SK-N-SH treated with all-trans-retinoic acid at 6 μM for 48 hours (cell line): ENCODE data around the gene LYST.

ENCODE experiments used
- ATAC-seq: fragments of 200-7000 bp; cut with Tn5 transposase; 3 replicates; pipeline ENCODE4 v1.9.1; 2020; ENCODE audit warnings: mild to moderate bottlenecking, moderate library complexity
- ARNTL ChIP-seq: fragments of 450-650 bp; formaldehyde crosslinking; IDR thresholded peaks from 2 replicates; pipeline ENCODE4 v1.5.0; 2020; ENCODE audit warnings: low read depth, mild to moderate bottlenecking, moderate library complexity, borderline replicate concordance
- ESRRG ChIP-seq: fragments of 250-450 bp; sonication (Bioruptor Pico); IDR thresholded peaks from 2 replicates; pipeline ENCODE4 v1.6.1; 2021; ENCODE audit warnings: mild to moderate bottlenecking
- GLIS3 ChIP-seq: fragments of 250-450 bp; sonication (Bioruptor Pico); IDR thresholded peaks from 2 replicates; pipeline ENCODE4 v1.5.0; 2020; ENCODE audit warnings: mild to moderate bottlenecking, moderate library complexity
- OSR1 ChIP-seq: fragments of 250-450 bp; sonication (Bioruptor Pico); IDR thresholded peaks from 2 replicates; pipeline ENCODE4 v1.8.0; 2022; ENCODE audit warnings: moderate library complexity, mild to moderate bottlenecking, inconsistent platforms
- PPARA ChIP-seq: fragments of 250-450 bp; sonication (Bioruptor Pico); IDR thresholded peaks from 2 replicates; pipeline ENCODE4 v1.5.0; 2020; ENCODE audit warnings: mild to moderate bottlenecking, borderline replicate concordance
- SNAI2 ChIP-seq: fragments of 250-450 bp; sonication (Bioruptor Pico); IDR thresholded peaks from 2 replicates; pipeline ENCODE4 v1.5.0; 2020; ENCODE audit warnings: mild to moderate bottlenecking, moderate library complexity
- TCF4 ChIP-seq: fragments of 250-450 bp; sonication (Bioruptor Pico); IDR thresholded peaks from 2 replicates; pipeline ENCODE4 v1.8.0; 2021; ENCODE audit warnings: mild to moderate bottlenecking, moderate library complexity, borderline replicate concordance
- TOX ChIP-seq: fragments of 250-450 bp; sonication (Bioruptor Pico); IDR thresholded peaks from 2 replicates; pipeline ENCODE4 v1.8.0; 2021; ENCODE audit warnings: mild to moderate bottlenecking, moderate library complexity, borderline replicate concordance
- ZC3H10 ChIP-seq: fragments of 250-450 bp; sonication (Bioruptor Pico); IDR thresholded peaks from 2 replicates; pipeline ENCODE4 v1.5.1; 2021; ENCODE audit warnings: mild to moderate bottlenecking, moderate library complexity
- ZFP3 ChIP-seq: fragments of 250-450 bp; sonication (Bioruptor Pico); IDR thresholded peaks from 2 replicates; pipeline ENCODE4 v1.5.0; 2020; ENCODE audit warnings: mild to moderate bottlenecking, moderate library complexity
- ZFP30 ChIP-seq: fragments of 450-650 bp; formaldehyde crosslinking; IDR thresholded peaks from 2 replicates; pipeline ENCODE4 v1.5.0; 2022; ENCODE audit warnings: mild to moderate bottlenecking, moderate library complexity
- ZNF565 ChIP-seq: fragments of 450-650 bp; formaldehyde crosslinking; conservative IDR thresholded peaks from 2 replicates; pipeline ENCODE4 v1.5.0; 2020; ENCODE audit warnings: low read depth, mild to moderate bottlenecking, moderate library complexity
- ZNF70 ChIP-seq: fragments of 450-650 bp; formaldehyde crosslinking; IDR thresholded peaks from 2 replicates; pipeline ENCODE4 v1.5.0; 2020; ENCODE audit warnings: mild to moderate bottlenecking, moderate library complexity
- ZNF8 ChIP-seq: fragments of 450-650 bp; formaldehyde crosslinking; IDR thresholded peaks from 2 replicates; pipeline ENCODE4 v1.5.0; 2020; ENCODE audit warnings: mild to moderate bottlenecking, moderate library complexity
- TF ChIP-seq, protein P1 (sequence below): fragments of 250-450 bp; sonication (Bioruptor Pico); IDR thresholded peaks from 2 replicates; pipeline ENCODE4 v1.5.1; 2020; ENCODE audit warnings: low read depth, mild to moderate bottlenecking, moderate library complexity
- TF ChIP-seq, protein P2 (sequence below): fragments of 250-450 bp; sonication (Bioruptor Pico); IDR thresholded peaks from 2 replicates; pipeline ENCODE4 v1.8.0; 2020; ENCODE audit warnings: mild to moderate bottlenecking, moderate library complexity, borderline replicate concordance
- TF ChIP-seq, protein P3 (sequence below): fragments of 250-450 bp; sonication (Bioruptor Pico); IDR thresholded peaks from 2 replicates; pipeline ENCODE4 v1.5.1; 2021; ENCODE audit warnings: mild to moderate bottlenecking, moderate library complexity
- TF ChIP-seq, protein P4 (sequence below): fragments of 250-450 bp; sonication (Bioruptor Pico); IDR thresholded peaks from 2 replicates; pipeline ENCODE4 v1.8.0; 2021; ENCODE audit warnings: low read depth, mild to moderate bottlenecking, moderate library complexity, borderline replicate concordance
- TF ChIP-seq, protein P5 (sequence below): fragments of 250-450 bp; sonication (Bioruptor Pico); IDR thresholded peaks from 2 replicates; pipeline ENCODE4 v1.5.0; 2020; ENCODE audit warnings: mild to moderate bottlenecking, moderate library complexity

LYST gene

DNA sequence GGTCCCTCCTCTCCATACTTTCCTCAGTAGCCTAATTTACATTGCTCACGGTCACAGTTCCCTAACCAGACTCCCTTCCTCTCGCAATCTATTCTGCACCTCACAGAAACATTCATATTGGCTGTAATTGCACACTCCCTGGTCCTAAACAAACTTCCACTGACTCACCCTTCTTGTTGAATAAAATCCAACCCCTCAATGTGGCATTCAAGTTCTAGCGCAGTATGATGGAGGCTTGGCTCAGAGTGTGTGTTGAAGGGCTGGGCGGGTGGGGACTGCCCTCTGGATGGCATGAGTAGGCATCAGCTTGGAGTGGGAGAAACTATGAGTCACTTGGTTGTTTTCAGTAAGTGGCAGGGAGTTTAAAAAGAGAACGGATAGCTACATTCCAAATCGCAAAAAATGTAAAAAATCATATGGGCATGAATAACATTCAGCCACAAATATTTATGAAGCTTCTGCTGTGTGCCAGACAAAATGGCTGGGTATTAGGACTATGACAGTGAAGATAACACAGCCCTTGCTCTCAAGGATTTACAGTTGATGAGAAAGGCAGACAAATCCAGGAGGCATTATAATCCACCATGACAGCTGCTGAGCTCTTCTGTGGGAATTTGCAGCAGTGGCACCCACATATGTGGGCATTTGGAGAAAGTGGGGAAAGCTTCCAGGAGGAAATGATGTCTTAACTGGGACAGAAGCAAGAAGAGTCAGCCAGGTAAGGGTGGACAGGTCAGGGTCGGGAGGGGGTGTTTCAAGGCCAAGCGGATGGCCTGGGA is 42.2 kb upstream of the LYST start:
- peak; percentile 75 for ATAC-seq

DNA sequence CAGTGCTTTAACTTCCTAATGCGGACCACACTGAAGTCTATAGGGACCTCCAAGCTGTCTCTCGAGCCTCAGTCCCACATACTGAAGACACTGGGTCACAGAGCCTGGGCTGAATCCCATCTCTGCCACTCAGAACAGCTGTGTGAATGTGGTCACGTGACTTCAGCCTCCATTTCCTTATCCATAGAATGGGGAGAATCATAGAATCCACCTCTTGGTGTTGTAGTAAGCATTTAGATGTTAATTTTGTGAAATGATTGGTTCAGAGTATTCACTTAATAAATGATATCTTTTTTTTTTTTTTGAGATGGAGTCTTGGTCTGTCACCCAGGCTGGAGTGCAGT is 41.2 kb upstream of the LYST start:
- no peak for ATAC-seq
- TF ChIP-seq TCF4 (CRISPR knock-in tag), result no peak
- TF ChIP-seq ZNF8 (CRISPR knock-in tag), result no peak
- TF ChIP-seq, protein P1, sequence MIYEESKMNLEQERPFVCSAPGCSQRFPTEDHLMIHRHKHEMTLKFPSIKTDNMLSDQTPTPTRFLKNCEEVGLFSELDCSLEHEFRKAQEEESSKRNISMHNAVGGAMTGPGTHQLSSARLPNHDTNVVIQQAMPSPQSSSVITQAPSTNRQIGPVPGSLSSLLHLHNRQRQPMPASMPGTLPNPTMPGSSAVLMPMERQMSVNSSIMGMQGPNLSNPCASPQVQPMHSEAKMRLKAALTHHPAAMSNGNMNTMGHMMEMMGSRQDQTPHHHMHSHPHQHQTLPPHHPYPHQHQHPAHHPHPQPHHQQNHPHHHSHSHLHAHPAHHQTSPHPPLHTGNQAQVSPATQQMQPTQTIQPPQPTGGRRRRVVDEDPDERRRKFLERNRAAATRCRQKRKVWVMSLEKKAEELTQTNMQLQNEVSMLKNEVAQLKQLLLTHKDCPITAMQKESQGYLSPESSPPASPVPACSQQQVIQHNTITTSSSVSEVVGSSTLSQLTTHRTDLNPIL (CRISPR knock-in tag), result no peak
- TF ChIP-seq ZNF70, result no peak
- no peak for TF ChIP-seq SNAI2 (CRISPR knock-in tag)
- TF ChIP-seq GLIS3, result no peak
- no peak for TF ChIP-seq ZFP30 (CRISPR knock-in tag)
- TF ChIP-seq TOX (CRISPR knock-in tag), result no peak
- no peak for TF ChIP-seq PPARA (CRISPR knock-in tag)
- no peak for TF ChIP-seq ZNF565 (CRISPR knock-in tag)
- no peak for TF ChIP-seq ARNTL (CRISPR knock-in tag)
- TF ChIP-seq, protein P2, sequence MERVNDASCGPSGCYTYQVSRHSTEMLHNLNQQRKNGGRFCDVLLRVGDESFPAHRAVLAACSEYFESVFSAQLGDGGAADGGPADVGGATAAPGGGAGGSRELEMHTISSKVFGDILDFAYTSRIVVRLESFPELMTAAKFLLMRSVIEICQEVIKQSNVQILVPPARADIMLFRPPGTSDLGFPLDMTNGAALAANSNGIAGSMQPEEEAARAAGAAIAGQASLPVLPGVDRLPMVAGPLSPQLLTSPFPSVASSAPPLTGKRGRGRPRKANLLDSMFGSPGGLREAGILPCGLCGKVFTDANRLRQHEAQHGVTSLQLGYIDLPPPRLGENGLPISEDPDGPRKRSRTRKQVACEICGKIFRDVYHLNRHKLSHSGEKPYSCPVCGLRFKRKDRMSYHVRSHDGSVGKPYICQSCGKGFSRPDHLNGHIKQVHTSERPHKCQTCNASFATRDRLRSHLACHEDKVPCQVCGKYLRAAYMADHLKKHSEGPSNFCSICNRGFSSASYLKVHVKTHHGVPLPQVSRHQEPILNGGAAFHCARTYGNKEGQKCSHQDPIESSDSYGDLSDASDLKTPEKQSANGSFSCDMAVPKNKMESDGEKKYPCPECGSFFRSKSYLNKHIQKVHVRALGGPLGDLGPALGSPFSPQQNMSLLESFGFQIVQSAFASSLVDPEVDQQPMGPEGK (CRISPR knock-in tag), result no peak
- TF ChIP-seq, all 23 proteins: peak for 0

More for the DNA sequence above, 42.2 kb upstream of the LYST start:
- TF ChIP-seq ZFP3 (no peak), ARNTL (CRISPR knock-in tag) (no peak), ZFP30 (CRISPR knock-in tag) (no peak), ZC3H10 (CRISPR knock-in tag) (peak; percentile 33; the same call in 1 of the 2 replicates), ZNF565 (CRISPR knock-in tag) (no peak), PPARA (CRISPR knock-in tag) (no peak)
- TF ChIP-seq, protein P3, sequence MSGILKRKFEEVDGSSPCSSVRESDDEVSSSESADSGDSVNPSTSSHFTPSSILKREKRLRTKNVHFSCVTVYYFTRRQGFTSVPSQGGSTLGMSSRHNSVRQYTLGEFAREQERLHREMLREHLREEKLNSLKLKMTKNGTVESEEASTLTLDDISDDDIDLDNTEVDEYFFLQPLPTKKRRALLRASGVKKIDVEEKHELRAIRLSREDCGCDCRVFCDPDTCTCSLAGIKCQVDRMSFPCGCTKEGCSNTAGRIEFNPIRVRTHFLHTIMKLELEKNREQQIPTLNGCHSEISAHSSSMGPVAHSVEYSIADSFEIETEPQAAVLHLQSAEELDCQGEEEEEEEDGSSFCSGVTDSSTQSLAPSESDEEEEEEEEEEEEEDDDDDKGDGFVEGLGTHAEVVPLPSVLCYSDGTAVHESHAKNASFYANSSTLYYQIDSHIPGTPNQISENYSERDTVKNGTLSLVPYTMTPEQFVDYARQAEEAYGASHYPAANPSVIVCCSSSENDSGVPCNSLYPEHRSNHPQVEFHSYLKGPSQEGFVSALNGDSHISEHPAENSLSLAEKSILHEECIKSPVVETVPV (CRISPR knock-in tag), result no peak
- TF ChIP-seq, protein P4, sequence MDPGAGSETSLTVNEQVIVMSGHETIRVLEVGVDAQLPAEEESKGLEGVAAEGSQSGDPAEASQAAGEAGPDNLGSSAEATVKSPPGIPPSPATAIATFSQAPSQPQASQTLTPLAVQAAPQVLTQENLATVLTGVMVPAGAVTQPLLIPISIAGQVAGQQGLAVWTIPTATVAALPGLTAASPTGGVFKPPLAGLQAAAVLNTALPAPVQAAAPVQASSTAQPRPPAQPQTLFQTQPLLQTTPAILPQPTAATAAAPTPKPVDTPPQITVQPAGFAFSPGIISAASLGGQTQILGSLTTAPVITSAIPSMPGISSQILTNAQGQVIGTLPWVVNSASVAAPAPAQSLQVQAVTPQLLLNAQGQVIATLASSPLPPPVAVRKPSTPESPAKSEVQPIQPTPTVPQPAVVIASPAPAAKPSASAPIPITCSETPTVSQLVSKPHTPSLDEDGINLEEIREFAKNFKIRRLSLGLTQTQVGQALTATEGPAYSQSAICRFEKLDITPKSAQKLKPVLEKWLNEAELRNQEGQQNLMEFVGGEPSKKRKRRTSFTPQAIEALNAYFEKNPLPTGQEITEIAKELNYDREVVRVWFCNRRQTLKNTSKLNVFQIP (CRISPR knock-in tag), result no peak

DNA sequence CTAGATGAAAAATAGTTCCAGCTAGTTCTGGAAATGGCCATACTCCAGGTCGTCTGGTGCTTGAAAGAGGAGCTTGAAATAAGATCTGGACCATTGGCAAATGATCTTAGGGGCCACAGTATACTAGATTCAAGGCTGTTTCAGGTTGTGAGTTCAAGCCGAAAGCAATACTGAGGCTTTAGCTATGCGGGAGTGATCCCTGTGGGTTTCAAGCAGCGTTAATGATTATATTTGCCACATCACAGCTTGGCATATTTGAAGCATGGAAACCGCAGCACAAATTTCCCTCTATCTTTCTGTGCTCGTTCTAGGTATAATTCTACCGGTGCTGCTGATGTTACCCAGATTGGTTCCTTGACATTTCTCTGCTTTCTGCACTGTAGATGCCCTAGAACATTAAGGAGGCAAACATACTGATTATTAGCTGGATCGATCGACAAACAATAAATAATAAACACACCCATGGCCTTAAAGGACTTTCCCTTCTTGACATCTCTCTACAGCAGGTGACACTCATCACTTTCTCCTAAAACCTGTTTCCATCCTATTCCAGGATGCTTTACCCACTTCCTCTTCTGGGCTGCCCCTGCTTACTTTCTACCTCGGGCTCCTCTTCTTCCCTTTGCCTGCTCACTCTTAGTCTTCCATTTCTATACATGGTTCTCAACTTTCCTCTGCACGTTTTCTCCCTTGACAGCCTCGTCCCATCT is 40.6 kb upstream of the LYST start:
- no peak for ATAC-seq
- TF ChIP-seq, protein P2 (CRISPR knock-in tag), result no peak
- TF ChIP-seq ZNF70 (no peak), ZNF8 (CRISPR knock-in tag) (no peak), GLIS3 (no peak), PPARA (CRISPR knock-in tag) (no peak), SNAI2 (CRISPR knock-in tag) (no peak), ZNF565 (CRISPR knock-in tag) (no peak), ZFP30 (CRISPR knock-in tag) (no peak), ESRRG (CRISPR knock-in tag) (no peak), ARNTL (CRISPR knock-in tag) (no peak), ZFP3 (no peak), OSR1 (CRISPR knock-in tag) (no peak)
- TF ChIP-seq, protein P4 (CRISPR knock-in tag), result no peak
- TF ChIP-seq, protein P3 (CRISPR knock-in tag), result no peak
- TF ChIP-seq, protein P5, sequence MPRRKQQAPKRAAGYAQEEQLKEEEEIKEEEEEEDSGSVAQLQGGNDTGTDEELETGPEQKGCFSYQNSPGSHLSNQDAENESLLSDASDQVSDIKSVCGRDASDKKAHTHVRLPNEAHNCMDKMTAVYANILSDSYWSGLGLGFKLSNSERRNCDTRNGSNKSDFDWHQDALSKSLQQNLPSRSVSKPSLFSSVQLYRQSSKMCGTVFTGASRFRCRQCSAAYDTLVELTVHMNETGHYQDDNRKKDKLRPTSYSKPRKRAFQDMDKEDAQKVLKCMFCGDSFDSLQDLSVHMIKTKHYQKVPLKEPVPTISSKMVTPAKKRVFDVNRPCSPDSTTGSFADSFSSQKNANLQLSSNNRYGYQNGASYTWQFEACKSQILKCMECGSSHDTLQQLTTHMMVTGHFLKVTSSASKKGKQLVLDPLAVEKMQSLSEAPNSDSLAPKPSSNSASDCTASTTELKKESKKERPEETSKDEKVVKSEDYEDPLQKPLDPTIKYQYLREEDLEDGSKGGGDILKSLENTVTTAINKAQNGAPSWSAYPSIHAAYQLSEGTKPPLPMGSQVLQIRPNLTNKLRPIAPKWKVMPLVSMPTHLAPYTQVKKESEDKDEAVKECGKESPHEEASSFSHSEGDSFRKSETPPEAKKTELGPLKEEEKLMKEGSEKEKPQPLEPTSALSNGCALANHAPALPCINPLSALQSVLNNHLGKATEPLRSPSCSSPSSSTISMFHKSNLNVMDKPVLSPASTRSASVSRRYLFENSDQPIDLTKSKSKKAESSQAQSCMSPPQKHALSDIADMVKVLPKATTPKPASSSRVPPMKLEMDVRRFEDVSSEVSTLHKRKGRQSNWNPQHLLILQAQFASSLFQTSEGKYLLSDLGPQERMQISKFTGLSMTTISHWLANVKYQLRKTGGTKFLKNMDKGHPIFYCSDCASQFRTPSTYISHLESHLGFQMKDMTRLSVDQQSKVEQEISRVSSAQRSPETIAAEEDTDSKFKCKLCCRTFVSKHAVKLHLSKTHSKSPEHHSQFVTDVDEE (CRISPR knock-in tag), result no peak
